ENCODE data around the gene CDK2AP2. TPM values are rescaled to one million over a fixed set of nuclear protein-coding genes. Genes with fewer than 3 reads are reported as not detected.

Gene CDK2AP2
- total and polyA plus RNA-seq, 2 experiments from 2014 or later = 48.6 to 120 TPM

GRCh38 chr11:67528376-67528775 lies 20.4 kb upstream of the CDK2AP2 start:
- Mint-ChIP-seq H3K27me3 (ENCODE audit: insufficient read depth, low read depth, poor library complexity) (peaks cover 11% of the 10 kb centered on the region), H3K9me3 (peaks cover 17% of the 10 kb centered on the region), H3K27ac (no peak overlapping the region), H3K36me3 (ENCODE audit: low read depth) (no peaks in the 10 kb centered on the region; the same call in 1 of the 3 replicates), H3K4me3 (no peak overlapping the region), H3K4me1 (no peaks in the 10 kb centered on the region; the same call in 2 of the 3 replicates)
- no peaks in the 10 kb centered on the region for H3K27me3 ChIP-seq (ENCODE audit: insufficient read depth)
- no peak overlapping the region for H3K4me3 ChIP-seq
- H3F3A ChIP-seq (replicated peaks; ENCODE audit: low read depth) = no peaks in the 10 kb centered on the region
- no peak overlapping the region for H2AFZ ChIP-seq
- DNase-seq (ENCODE audit: low spot score) (no peak), ATAC-seq (no peak)
- H3K27ac ChIP-seq (ENCODE audit: low read depth) = no peak overlapping the region
- no peaks in the 10 kb centered on the region for H3K36me3 ChIP-seq (ENCODE audit: insufficient read depth)
- no peak overlapping the region for H3K4me2 ChIP-seq
- no peaks in the 10 kb centered on the region for H4K20me1 ChIP-seq (replicated peaks; ENCODE audit: insufficient read depth)
- TF ChIP-seq ZNF462 (CRISPR knock-in tag; IDR thresholded peaks at IDR 0.05) (no peak), ZNF114 (CRISPR knock-in tag; IDR thresholded peaks at IDR 0.05) (no peak), ETS1 (IDR thresholded peaks at IDR 0.05) (no peak), NANOG (IDR thresholded peaks at IDR 0.05; ENCODE audit: borderline replicate concordance) (no peak), STAT1 (IDR thresholded peaks at IDR 0.05; ENCODE audit: unreplicated experiment) (no peak), POLR2AphosphoS5 (IDR thresholded peaks at IDR 0.05; ENCODE audit: low read depth) (no peak)
- H3K4me1 ChIP-seq (ENCODE audit: insufficient read depth) = no peaks in the 10 kb centered on the region
- H3K9me2 ChIP-seq (ENCODE audit: insufficient read depth) = 0 out of 2 replicates have a peak, but pooled peaks cover 5% of the 10 kb centered on the region
- no peaks in the 10 kb centered on the region for H3K79me2 ChIP-seq (replicated peaks; ENCODE audit: insufficient read depth)

Data from GM23338 (cell line).